H9 (cell line): ENCODE measurements around the gene ASTL. TPM values are rescaled to one million over a fixed set of nuclear protein-coding genes. Genes with fewer than 3 reads are reported as not detected.

Experiments used
- DNase-seq: peaks from one replicate; pipeline ENCODE4 v3.0.0-alpha.2; 2017
- H2AFZ ChIP-seq: one replicate; pipeline ENCODE4 v1.6.1; 2013; ENCODE audit warnings: mild to moderate bottlenecking, low read length, control low read depth, moderate library complexity
- H2AK5ac ChIP-seq: 2 replicates; pipeline ENCODE4 v1.6.1; 2013; ENCODE audit warnings: low read length, control low read depth, mixed read lengths; ENCODE audit not compliant: insufficient read length
- H2BK120ac ChIP-seq: one replicate; pipeline ENCODE4 v1.6.1; 2013; ENCODE audit warnings: low read depth, mild to moderate bottlenecking, low read length, control low read depth, inconsistent platforms; ENCODE audit not compliant: poor library complexity, severe bottlenecking
- H2BK12ac ChIP-seq: 2 replicates; pipeline ENCODE4 v1.6.1; 2013; ENCODE audit warnings: low read length, control low read depth, mixed read lengths, low read depth; ENCODE audit not compliant: insufficient read length
- H2BK15ac ChIP-seq: 2 replicates; pipeline ENCODE4 v1.6.1; 2013; ENCODE audit warnings: low read depth, low read length, control low read depth
- H2BK20ac ChIP-seq: one replicate; pipeline ENCODE4 v1.6.1; 2013; ENCODE audit warnings: low read depth, mild to moderate bottlenecking, low read length, control low read depth, inconsistent platforms; ENCODE audit not compliant: poor library complexity, severe bottlenecking
- H2BK5ac ChIP-seq: 2 replicates; pipeline ENCODE4 v1.6.1; 2013; ENCODE audit warnings: low read length, control low read depth, mixed read lengths; ENCODE audit not compliant: insufficient read length
- H3K14ac ChIP-seq: 2 replicates; pipeline ENCODE4 v1.6.1; 2013; ENCODE audit warnings: low read length, control low read depth; ENCODE audit not compliant: insufficient read depth
- H3K18ac ChIP-seq: 2 replicates; pipeline ENCODE4 v1.6.1; 2013; ENCODE audit warnings: low read depth, mild to moderate bottlenecking, mixed read lengths, low read length, control low read depth; ENCODE audit not compliant: insufficient read length
- H3K23ac ChIP-seq: 2 replicates; pipeline ENCODE4 v1.6.1; 2013; ENCODE audit warnings: low read length, control low read depth, mixed read lengths, low read depth; ENCODE audit not compliant: insufficient read length
- H3K23me2 ChIP-seq: 2 replicates; pipeline ENCODE4 v1.6.1; 2013; ENCODE audit warnings: low read depth, mild to moderate bottlenecking, mixed read lengths, low read length, control low read depth; ENCODE audit not compliant: insufficient read length, poor library complexity, severe bottlenecking
- H3K27ac ChIP-seq: 2 replicates; pipeline ENCODE4 v1.5.1; 2013; ENCODE audit warnings: low read length, control low read depth, mixed read lengths, low read depth; ENCODE audit not compliant: insufficient read length
- H3K27me3 ChIP-seq: 2 replicates; pipeline ENCODE4 v1.6.1; 2013; ENCODE audit warnings: low read length, control low read depth, inconsistent platforms; ENCODE audit not compliant: insufficient read depth
- H3K4ac ChIP-seq: 2 replicates; pipeline ENCODE4 v1.6.1; 2013; ENCODE audit warnings: low read depth, mild to moderate bottlenecking, control low read depth, inconsistent platforms, low read length, moderate library complexity
- H3K4me1 ChIP-seq: 2 replicates; pipeline ENCODE4 v1.6.1; 2013; ENCODE audit warnings: low read length, control low read depth, inconsistent platforms; ENCODE audit not compliant: insufficient read depth
- H3K4me2 ChIP-seq: 2 replicates; pipeline ENCODE4 v1.6.1; 2013; ENCODE audit warnings: low read length, control low read depth, mixed read lengths; ENCODE audit not compliant: insufficient read length, insufficient read depth
- H3K56ac ChIP-seq: 2 replicates; pipeline ENCODE4 v1.6.1; 2013; ENCODE audit warnings: low read depth, mild to moderate bottlenecking, mixed read lengths, low read length, control low read depth; ENCODE audit not compliant: insufficient read length
- H3K79me1 ChIP-seq: 2 replicates; pipeline ENCODE4 v1.6.1; 2013; ENCODE audit warnings: low read depth, mild to moderate bottlenecking, moderate library complexity, low read length, control low read depth, inconsistent platforms; ENCODE audit not compliant: insufficient read depth, poor library complexity, severe bottlenecking
- H3K79me2 ChIP-seq: 2 replicates; pipeline ENCODE4 v1.6.1; 2013; ENCODE audit warnings: low read length, control low read depth, inconsistent platforms; ENCODE audit not compliant: insufficient read depth
- H3K9ac ChIP-seq: 2 replicates; pipeline ENCODE4 v1.6.1; 2013; ENCODE audit warnings: low read length, control low read depth, mixed read lengths; ENCODE audit not compliant: insufficient read length; ENCODE audit errors: extremely low read depth
- H3K9me3 ChIP-seq: one replicate; pipeline ENCODE4 v1.6.1; 2013; ENCODE audit warnings: low read depth, low read length, inconsistent platforms; ENCODE audit not compliant: control insufficient read depth
- H3T11ph ChIP-seq: one replicate; pipeline ENCODE4 v1.6.1; 2013; ENCODE audit warnings: mild to moderate bottlenecking, low read length, control low read depth, inconsistent platforms
- H4K20me1 ChIP-seq: one replicate; pipeline ENCODE4 v1.6.1; 2013; ENCODE audit not compliant: control insufficient read depth, insufficient read length, insufficient read depth
- H4K5ac ChIP-seq: 2 replicates; pipeline ENCODE4 v1.6.1; 2013; ENCODE audit warnings: low read depth, mild to moderate bottlenecking, mixed read lengths, low read length, control low read depth; ENCODE audit not compliant: insufficient read length
- H4K8ac ChIP-seq: replicated peaks from 2 replicates; pipeline ENCODE4 v1.6.1; 2013; ENCODE audit warnings: low read length, control low read depth, mixed read lengths, low read depth; ENCODE audit not compliant: insufficient read length
- H4K91ac ChIP-seq: 2 replicates; pipeline ENCODE4 v1.6.1; 2013; ENCODE audit warnings: low read depth, mild to moderate bottlenecking, moderate library complexity, mixed read lengths, low read length, control low read depth; ENCODE audit not compliant: insufficient read length
- H3K27ac Mint-ChIP-seq, 3 experiments: 2 replicates in 2 of 3; 3 replicates in 1 of 3; pipeline ENCODE4 v1.8.0; 2020 to 2021; ENCODE audit warnings: mixed read lengths in 3 of 3, mild to moderate bottlenecking in 1 of 3, moderate library complexity in 1 of 3
- H3K27me3 Mint-ChIP-seq: 2 replicates; pipeline ENCODE4 v1.8.0; 2021; ENCODE audit warnings: low read depth, mild to moderate bottlenecking, moderate library complexity, mixed read lengths
- H3K36me3 Mint-ChIP-seq, 3 experiments: 2 replicates in 2 of 3; 3 replicates in 1 of 3; pipeline ENCODE4 v1.8.0; 2020 to 2021; ENCODE audit warnings: low read depth in 3 of 3, mixed read lengths in 3 of 3; ENCODE audit not compliant: insufficient read depth in 1 of 3
- H3K4me1 Mint-ChIP-seq, 2 experiments: 2 replicates each; pipeline ENCODE4 v1.8.0; 2020; ENCODE audit warnings: mixed read lengths in 2 of 2
- H3K4me3 Mint-ChIP-seq, 2 experiments: 2 replicates in 1 of 2; 3 replicates in 1 of 2; pipeline ENCODE4 v1.8.0; 2020 to 2021; ENCODE audit warnings: mild to moderate bottlenecking in 2 of 2, mixed read lengths in 2 of 2, moderate library complexity in 1 of 2
- H3K9me3 Mint-ChIP-seq, 2 experiments: 2 replicates in 1 of 2; 3 replicates in 1 of 2; pipeline ENCODE4 v1.8.0; 2020; ENCODE audit warnings: mild to moderate bottlenecking in 2 of 2, mixed read lengths in 2 of 2, moderate library complexity in 1 of 2
- WGBS: extraction: QIAGEN DNeasy Blood & Tissue Kit; methylation state at CpG from one replicate; pipeline ENCODE4 v1.1.7; 2013; ENCODE audit warnings: missing lambda C conversion rate, low lambda C conversion rate, mixed read lengths; ENCODE audit not compliant: insufficient read length; ENCODE audit errors: extremely low coverage; 5-methylcytosine and 5-hydroxymethylcytosine counted together
- total RNA-seq: library from RNA; stranded (reverse); gene quantifications from 2 replicates; pipeline ENCODE4 v1.2.1, GENCODE V29; 2021
- TF ChIP-seq, protein P1 (sequence below): fragments of 200-600 bp; sonication (generic); conservative IDR thresholded peaks from 3 replicates; pipeline ENCODE4 v1.8.0; 2021; ENCODE audit warnings: antibody characterized with exemption, mild to moderate bottlenecking

ASTL gene
- total RNA-seq, 1 experiment from 2014 or later = 0.81 TPM

DNA sequence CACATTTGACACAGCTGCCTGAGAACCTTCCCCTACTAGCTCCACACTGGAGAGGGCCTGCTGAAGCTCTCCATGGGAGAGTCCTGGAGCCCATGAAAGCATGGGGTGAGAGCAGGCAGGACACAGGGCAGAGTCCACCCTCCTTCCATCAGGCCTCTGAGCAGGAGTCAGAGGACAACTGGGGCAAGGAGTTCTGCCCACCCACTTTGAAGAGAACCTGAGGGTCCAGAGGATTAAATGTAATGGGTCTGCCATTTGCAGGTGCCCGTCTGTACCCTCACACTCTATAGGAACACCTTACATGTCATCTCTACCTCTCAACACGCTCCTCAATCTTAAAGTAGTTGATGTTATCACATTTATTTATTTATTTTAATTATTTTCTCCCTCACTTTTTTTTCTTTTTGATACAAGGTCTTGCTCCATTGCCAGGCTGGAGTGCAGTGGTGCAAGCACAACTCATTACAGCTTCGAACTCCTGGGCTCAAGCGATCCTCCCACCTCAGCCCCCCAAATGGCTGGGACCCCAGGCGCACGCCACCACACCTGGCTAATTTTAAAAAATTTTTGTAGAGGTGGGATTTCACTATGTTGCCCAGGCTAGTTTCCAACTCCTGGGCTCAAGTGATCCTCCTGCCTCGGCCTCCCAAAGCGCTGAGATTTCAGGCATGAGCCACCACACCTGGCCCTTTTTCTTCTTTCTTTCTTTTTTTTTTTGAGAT, 32.1 kb downstream of the ASTL start:
- Histone ChIP-seq H3K56ac (no peak overlapping the region), H3K79me1 (no peaks in the 10 kb centered on the region), H3K79me2 (no peaks in the 10 kb centered on the region), H3K18ac (no peak overlapping the region), H2BK5ac (no peak overlapping the region), H3K27me3 (no peaks in the 10 kb centered on the region), H3K4me2 (no peak overlapping the region), H2BK15ac (no peak overlapping the region), H4K8ac (no peak overlapping the region), H3K9ac (no peak overlapping the region), H2BK120ac (no peak overlapping the region), H2AK5ac (no peak overlapping the region), H2BK12ac (no peak overlapping the region), H2AFZ (no peak overlapping the region), H3K23ac (no peak overlapping the region), H2BK20ac (no peak overlapping the region), H4K91ac (no peak overlapping the region), H3K27ac (no peak overlapping the region), H3K9me3 (no peaks in the 10 kb centered on the region), H3K4me1 (peaks cover 6% of the 10 kb centered on the region; the same call in 1 of the 2 replicates), H3T11ph (no peak overlapping the region), H4K20me1 (no peaks in the 10 kb centered on the region), H4K5ac (no peak overlapping the region), H3K4ac (no peak overlapping the region), H3K23me2 (no peaks in the 10 kb centered on the region), H3K14ac (no peak overlapping the region)
- H3K4me3 Mint-ChIP-seq = no peak overlapping the region
- no peak overlapping the region for H3K27ac Mint-ChIP-seq
- no CpG with 5 or more reads among the region's 8 CpGs for WGBS
- TF ChIP-seq, protein P1, sequence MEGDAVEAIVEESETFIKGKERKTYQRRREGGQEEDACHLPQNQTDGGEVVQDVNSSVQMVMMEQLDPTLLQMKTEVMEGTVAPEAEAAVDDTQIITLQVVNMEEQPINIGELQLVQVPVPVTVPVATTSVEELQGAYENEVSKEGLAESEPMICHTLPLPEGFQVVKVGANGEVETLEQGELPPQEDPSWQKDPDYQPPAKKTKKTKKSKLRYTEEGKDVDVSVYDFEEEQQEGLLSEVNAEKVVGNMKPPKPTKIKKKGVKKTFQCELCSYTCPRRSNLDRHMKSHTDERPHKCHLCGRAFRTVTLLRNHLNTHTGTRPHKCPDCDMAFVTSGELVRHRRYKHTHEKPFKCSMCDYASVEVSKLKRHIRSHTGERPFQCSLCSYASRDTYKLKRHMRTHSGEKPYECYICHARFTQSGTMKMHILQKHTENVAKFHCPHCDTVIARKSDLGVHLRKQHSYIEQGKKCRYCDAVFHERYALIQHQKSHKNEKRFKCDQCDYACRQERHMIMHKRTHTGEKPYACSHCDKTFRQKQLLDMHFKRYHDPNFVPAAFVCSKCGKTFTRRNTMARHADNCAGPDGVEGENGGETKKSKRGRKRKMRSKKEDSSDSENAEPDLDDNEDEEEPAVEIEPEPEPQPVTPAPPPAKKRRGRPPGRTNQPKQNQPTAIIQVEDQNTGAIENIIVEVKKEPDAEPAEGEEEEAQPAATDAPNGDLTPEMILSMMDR = no peak
- peaks cover 5 to 8% (median 7%) of the 10 kb centered on the region in 3 experiments; a peak in 5 of 7 replicates for H3K36me3 Mint-ChIP-seq
- H3K4me1 Mint-ChIP-seq = peaks cover 23 to 34% of the 10 kb centered on the region in 2 experiments
- peaks cover 6% of the 10 kb centered on the region for H3K27me3 Mint-ChIP-seq
- peaks cover 9 to 11% of the 10 kb centered on the region in 2 experiments for H3K9me3 Mint-ChIP-seq
- DNase-seq = no peak
